T-cell (primary cell): ENCODE results near the gene TOP2A. TPM values are rescaled to one million over a fixed set of nuclear protein-coding genes. Genes with fewer than 3 reads are reported as not detected.
A peak's percentile ranks its signal among the peaks of the same experiment; 100 is the strongest.

Experiments
- ATAC-seq, 4 experiments: fragments of 200-7000 bp in 3 of 4; fragments of 150-1000 bp in 1 of 4; cut with Tn5 transposase; replicated peaks in 1 of 4; 1 replicate in 3 of 4; 2 replicates in 1 of 4; pipeline ENCODE4 v1.10.0; 2021; ENCODE audit warnings: moderate library complexity in 3 of 4, mild to moderate bottlenecking in 2 of 4, moderate number of reproducible peaks in 1 of 4
- CTCF ChIA-PET, 2 donors: fragments of 300-600 bp; sonication (Branson Sonifier 250); formaldehyde crosslinking; loops; one replicate each; lab custom pipeline; 2022; ENCODE audit warnings: antibody characterized with exemption in 2 of 2; lab: Charles Lee
- POLR2A ChIA-PET, 2 donors: fragments of 300-600 bp; sonication (Branson Sonifier 250); formaldehyde crosslinking; loops; one replicate each; lab custom pipeline; 2022; ENCODE audit warnings: antibody characterized with exemption in 2 of 2; lab: Charles Lee
- DNase-seq, 35 experiments: peaks; one replicate each; pipeline versions ENCODE4 v3.0.0 to v3.0.0-alpha.2; 2013 to 2023
- H3K27ac ChIP-seq: one replicate; pipeline ENCODE4 v1.5.1; 2013; ENCODE audit warnings: low read length
- H3K27me3 ChIP-seq, 2 experiments: replicated peaks in 1 of 2; 1 replicate in 1 of 2; 2 replicates in 1 of 2; pipeline versions ENCODE4 v1.6.1 to v1.7.0; 2013; ENCODE audit warnings: low read length in 1 of 2, mixed read lengths in 1 of 2; ENCODE audit not compliant: control insufficient read depth in 2 of 2, insufficient read depth in 2 of 2; ENCODE audit errors: extremely low read depth in 1 of 2
- H3K36me3 ChIP-seq, 2 donors: 1 replicate in 1 of 2; 2 replicates in 1 of 2; pipeline versions ENCODE4 v1.6.1 to v1.7.0; 2013; ENCODE audit warnings: low read length in 1 of 2; ENCODE audit not compliant: control insufficient read depth in 2 of 2, insufficient read depth in 1 of 2; ENCODE audit errors: extremely low read depth in 1 of 2
- H3K4me1 ChIP-seq, 2 experiments: 1 replicate in 1 of 2; 2 replicates in 1 of 2; pipeline versions ENCODE4 v1.6.1 to v1.7.0; 2013; ENCODE audit warnings: low read length in 2 of 2, mixed read lengths in 1 of 2; ENCODE audit not compliant: insufficient read depth in 2 of 2, control insufficient read depth in 1 of 2; ENCODE audit errors: extremely low read depth in 1 of 2
- H3K4me3 ChIP-seq, 2 donors: 1 replicate in 1 of 2; 2 replicates in 1 of 2; pipeline versions ENCODE4 v1.5.1 to v1.7.0; 2013; ENCODE audit warnings: mild to moderate bottlenecking in 2 of 2, low read length in 1 of 2, moderate library complexity in 1 of 2; ENCODE audit not compliant: control insufficient read depth in 1 of 2; ENCODE audit errors: extremely low read depth in 1 of 2
- H3K9me3 ChIP-seq: 2 replicates; pipeline ENCODE4 v1.7.0; 2013
- H3K27ac Mint-ChIP-seq, 2 donors: one replicate each; pipeline ENCODE4 v1.8.0; 2020 to 2021; ENCODE audit warnings: mild to moderate bottlenecking in 2 of 2, mixed read lengths in 2 of 2
- H3K27me3 Mint-ChIP-seq, 2 donors: one replicate each; pipeline ENCODE4 v1.8.0; 2021 to 2022; ENCODE audit warnings: mixed read lengths in 2 of 2
- H3K36me3 Mint-ChIP-seq: one replicate; pipeline ENCODE4 v1.8.0; 2021; ENCODE audit warnings: mixed read lengths
- H3K4me1 Mint-ChIP-seq, 3 donors: one replicate each; pipeline ENCODE4 v1.8.0; 2020 to 2022; ENCODE audit warnings: mixed read lengths in 3 of 3, mild to moderate bottlenecking in 1 of 3
- H3K4me3 Mint-ChIP-seq, 3 donors: one replicate each; pipeline ENCODE4 v1.8.0; 2020 to 2022; ENCODE audit warnings: mild to moderate bottlenecking in 3 of 3, mixed read lengths in 3 of 3, moderate library complexity in 3 of 3
- H3K9me3 Mint-ChIP-seq, 3 donors: one replicate each; pipeline ENCODE4 v1.8.0; 2020 to 2022; ENCODE audit warnings: mixed read lengths in 3 of 3
- WGBS: methylation state at CpG from one replicate; pipeline ENCODE4 v1.1.5; 2013; ENCODE audit warnings: missing lambda C conversion rate; ENCODE audit not compliant: insufficient coverage; 5-methylcytosine and 5-hydroxymethylcytosine counted together
- total RNA-seq, 35 experiments: library from RNA in 6 of 35; stranded (reverse) in 6 of 35; fragments of 120-200 nt in 1 of 35; gene quantifications; one replicate each; pipeline versions ENCODE4 v1.2.1 to v1.2.4 and lab custom pipeline; 2013 to 2026

TOP2A gene
- total RNA-seq, 5 donors from 2014 or later (not counting 1 experiment from before 2014, with no cell fraction given) = 2.3 to 4.2 (median 2.7) TPM

DNA sequence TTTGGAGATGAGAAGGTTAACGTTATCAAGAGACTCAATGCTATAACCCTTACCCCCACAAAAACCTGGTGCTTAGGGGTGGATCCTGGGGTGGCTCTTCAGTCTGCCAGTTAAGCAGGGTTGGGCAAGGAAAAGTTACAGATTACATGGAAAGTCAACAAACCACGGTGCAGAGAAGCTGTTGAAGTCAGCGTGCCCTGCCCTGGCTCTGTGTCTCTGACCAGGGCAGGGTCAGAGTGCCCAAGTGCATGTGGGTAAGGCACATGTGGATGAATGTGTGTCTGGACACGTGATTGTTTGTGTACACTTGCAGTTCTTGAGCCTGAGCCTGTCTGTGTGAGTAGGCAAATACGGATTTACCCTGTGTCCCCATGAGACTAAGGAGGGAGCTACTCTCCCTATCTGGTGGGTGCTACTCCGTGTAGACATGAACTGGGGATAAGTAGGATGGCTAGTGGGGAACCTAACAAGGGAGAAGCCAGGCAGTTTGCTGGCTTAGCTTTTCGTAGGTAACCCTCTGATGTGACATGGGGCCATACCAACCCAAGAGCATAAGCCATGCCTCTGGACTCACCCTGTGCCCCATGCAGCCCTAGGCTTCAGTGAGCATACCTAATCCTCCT is 31.1 kb upstream of the TOP2A start:
- Mint-ChIP-seq H3K9me3 (no peaks in the 10 kb centered on the region), H3K36me3 (no peaks in the 10 kb centered on the region), H3K4me3 (no peak overlapping the region), H3K27ac (no peak overlapping the region), H3K27me3 (peaks cover 3% of the 10 kb centered on the region in 2 donors), H3K4me1 (peaks cover 32 to 46% (median 37%) of the 10 kb centered on the region in 3 donors)
- peaks cover 0 to 4% of the 10 kb centered on the region in 2 donors for H3K36me3 ChIP-seq
- ChIA-PET CTCF (interaction anchor here in 1 of 2 donors (1.0 kb wide), 1 partner anchor 86 kb away, joined by 3 read pairs; no protein-coding TSS in a partner anchor), POLR2A (no interaction called here)
- H3K4me3 ChIP-seq = no peak overlapping the region
- no peak overlapping the region for H3K27ac ChIP-seq
- no peaks in the 10 kb centered on the region for H3K9me3 ChIP-seq
- WGBS = 78% methylated on average over 5 of the region's 7 CpGs
- H3K27me3 ChIP-seq = peaks cover 0 to 20% of the 10 kb centered on the region in 2 experiments
- H3K4me1 ChIP-seq = peaks cover 2 to 36% of the 10 kb centered on the region in 2 experiments
- ATAC-seq (no peak), DNase-seq (no peak)

DNA sequence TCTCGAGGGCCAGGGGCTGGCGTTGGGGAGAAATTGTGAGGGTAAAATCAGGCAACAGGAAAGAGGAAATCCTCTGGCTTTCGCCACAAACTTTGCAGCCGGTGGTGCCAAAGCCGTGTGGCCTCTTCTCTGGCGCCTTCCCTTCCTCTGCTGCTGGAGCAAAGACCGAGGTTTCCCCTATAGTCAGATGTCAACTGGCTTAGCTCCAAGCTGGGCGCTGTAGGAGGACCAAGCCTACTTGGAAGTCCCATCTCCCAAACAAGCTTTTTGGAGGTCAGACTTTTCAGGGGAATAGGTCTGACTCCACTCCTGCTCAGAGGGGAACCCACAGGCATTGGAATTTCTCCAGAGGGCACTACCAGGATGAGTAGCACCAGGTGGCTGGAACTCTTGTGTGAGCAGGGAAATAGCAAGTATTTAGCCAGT is 30.5 kb upstream of the TOP2A start:
- WGBS = 83% methylated on average over 1 of the region's 8 CpGs
- no peak for ATAC-seq
- no peaks in the 10 kb centered on the region for H3K9me3 ChIP-seq
- Mint-ChIP-seq H3K4me1 (peaks cover 32 to 47% (median 38%) of the 10 kb centered on the region in 3 donors), H3K27ac (no peak overlapping the region), H3K27me3 (peaks cover 3% of the 10 kb centered on the region in 2 donors), H3K9me3 (no peaks in the 10 kb centered on the region), H3K36me3 (no peaks in the 10 kb centered on the region), H3K4me3 (no peak overlapping the region)
- peaks cover 0 to 19% of the 10 kb centered on the region in 2 experiments for H3K27me3 ChIP-seq
- POLR2A ChIA-PET = no interaction called here
- peaks cover 2 to 37% of the 10 kb centered on the region in 2 experiments for H3K4me1 ChIP-seq
- H3K36me3 ChIP-seq = peaks cover 0 to under 1% of the 10 kb centered on the region in 2 donors
- H3K4me3 ChIP-seq = no peak overlapping the region
- CTCF ChIA-PET = interaction anchor here in 1 of 2 donors (1.0 kb wide), 1 partner anchor 86 kb away, joined by 3 read pairs; no protein-coding TSS in a partner anchor
- H3K27ac ChIP-seq = no peak overlapping the region
- DNase-seq = no peak

DNA sequence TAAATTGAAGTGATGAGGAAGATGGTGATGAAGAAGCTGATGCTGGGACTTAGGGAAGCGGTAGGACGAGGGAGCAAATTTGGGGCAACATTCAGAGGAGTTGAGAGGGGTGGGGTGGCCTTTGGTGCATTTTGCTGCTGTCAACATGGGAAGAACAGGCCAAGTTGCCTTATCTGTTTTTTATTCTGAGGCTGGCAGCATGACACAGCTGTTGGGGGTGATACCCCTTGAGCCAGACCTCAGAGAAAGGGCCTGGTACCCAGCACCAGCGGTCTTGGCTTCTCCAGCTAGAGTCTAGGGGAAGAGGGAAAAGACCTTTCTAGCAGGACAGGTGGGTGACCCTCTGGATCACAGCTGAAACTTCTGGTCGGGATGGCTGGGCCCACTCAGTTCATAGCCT is 30.1 kb upstream of the TOP2A start:
- ATAC-seq = no peak
- ChIA-PET POLR2A (interaction anchor here in 1 of 2 donors (0.6 kb wide), 1 partner anchor 317 kb away, joined by 4 read pairs; no protein-coding TSS in a partner anchor), CTCF (interaction anchor here in 1 of 2 donors (0.6 to 1.2 kb wide), 3 partner anchors 30 to 89 kb away, joined by 3 read pairs; partner anchors contain the start of gene TOP2A)
- peaks cover 3% of the 10 kb centered on the region in 2 donors for H3K27me3 Mint-ChIP-seq
- Histone ChIP-seq H3K36me3 (no peaks in the 10 kb centered on the region), H3K4me1 (peaks cover 2 to 41% of the 10 kb centered on the region in 2 experiments), H3K9me3 (no peaks in the 10 kb centered on the region), H3K27ac (no peak overlapping the region), H3K27me3 (peaks cover 0 to 23% of the 10 kb centered on the region in 2 experiments), H3K4me3 (no peak overlapping the region)
- peaks cover 32 to 47% (median 38%) of the 10 kb centered on the region in 3 donors for H3K4me1 Mint-ChIP-seq
- DNase-seq = no peak
- H3K4me3 Mint-ChIP-seq = no peak overlapping the region
- 83% methylated on average over 4 of the region's 4 CpGs for WGBS
- no peaks in the 10 kb centered on the region for H3K9me3 Mint-ChIP-seq
- H3K27ac Mint-ChIP-seq = peak overlapping the region in 1 of 2 donors; percentile 58
- no peaks in the 10 kb centered on the region for H3K36me3 Mint-ChIP-seq

DNA sequence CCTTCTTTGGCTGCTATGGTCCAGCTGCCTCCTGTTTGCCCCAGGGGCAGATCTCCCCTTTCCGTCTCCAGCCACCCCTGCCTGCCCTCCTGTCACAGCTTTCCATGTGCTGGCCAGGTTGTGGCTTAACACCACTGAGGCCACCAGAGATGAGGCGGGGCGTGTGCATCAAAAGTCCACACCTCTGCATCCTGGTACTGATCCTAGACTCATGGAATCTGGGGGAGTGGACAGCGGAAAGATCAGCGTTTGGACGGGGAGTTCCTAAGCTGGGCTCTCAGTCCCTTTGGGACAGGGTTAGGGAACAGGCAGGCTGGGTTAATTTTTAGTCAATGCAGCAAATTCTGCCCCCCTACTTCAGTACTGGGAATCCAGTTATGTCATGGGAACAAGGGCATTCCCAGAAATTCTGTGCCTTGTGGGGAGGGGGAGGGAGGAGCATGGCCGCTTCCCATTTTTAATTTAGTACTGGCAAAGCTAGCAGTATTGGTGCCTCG is 29.5 kb upstream of the TOP2A start:
- POLR2A ChIA-PET = interaction anchor here in 1 of 2 donors (0.6 kb wide), 1 partner anchor 317 kb away, joined by 4 read pairs; no protein-coding TSS in a partner anchor
- H3K9me3 ChIP-seq = no peaks in the 10 kb centered on the region
- ATAC-seq (no peak), DNase-seq (no peak)
- H3K27me3 ChIP-seq = peaks cover 0 to 29% of the 10 kb centered on the region in 2 experiments
- H3K4me3 Mint-ChIP-seq = no peak overlapping the region
- peaks cover under 1 to 3% of the 10 kb centered on the region in 2 donors for H3K27me3 Mint-ChIP-seq
- WGBS = 90% methylated on average over 3 of the region's 8 CpGs
- peaks cover 32 to 50% (median 38%) of the 10 kb centered on the region in 3 donors for H3K4me1 Mint-ChIP-seq
- H3K36me3 ChIP-seq = no peaks in the 10 kb centered on the region
- CTCF ChIA-PET = interaction anchor here in 1 of 2 donors (0.6 to 1.2 kb wide), 3 partner anchors 29 to 89 kb away, joined by 3 read pairs; partner anchors contain the start of gene TOP2A
- H3K4me1 ChIP-seq = peaks cover 2 to 44% of the 10 kb centered on the region in 2 experiments
- no peak overlapping the region for H3K27ac ChIP-seq
- H3K9me3 Mint-ChIP-seq = no peaks in the 10 kb centered on the region
- H3K4me3 ChIP-seq = no peak overlapping the region
- no peak overlapping the region for H3K27ac Mint-ChIP-seq
- H3K36me3 Mint-ChIP-seq = no peaks in the 10 kb centered on the region

DNA sequence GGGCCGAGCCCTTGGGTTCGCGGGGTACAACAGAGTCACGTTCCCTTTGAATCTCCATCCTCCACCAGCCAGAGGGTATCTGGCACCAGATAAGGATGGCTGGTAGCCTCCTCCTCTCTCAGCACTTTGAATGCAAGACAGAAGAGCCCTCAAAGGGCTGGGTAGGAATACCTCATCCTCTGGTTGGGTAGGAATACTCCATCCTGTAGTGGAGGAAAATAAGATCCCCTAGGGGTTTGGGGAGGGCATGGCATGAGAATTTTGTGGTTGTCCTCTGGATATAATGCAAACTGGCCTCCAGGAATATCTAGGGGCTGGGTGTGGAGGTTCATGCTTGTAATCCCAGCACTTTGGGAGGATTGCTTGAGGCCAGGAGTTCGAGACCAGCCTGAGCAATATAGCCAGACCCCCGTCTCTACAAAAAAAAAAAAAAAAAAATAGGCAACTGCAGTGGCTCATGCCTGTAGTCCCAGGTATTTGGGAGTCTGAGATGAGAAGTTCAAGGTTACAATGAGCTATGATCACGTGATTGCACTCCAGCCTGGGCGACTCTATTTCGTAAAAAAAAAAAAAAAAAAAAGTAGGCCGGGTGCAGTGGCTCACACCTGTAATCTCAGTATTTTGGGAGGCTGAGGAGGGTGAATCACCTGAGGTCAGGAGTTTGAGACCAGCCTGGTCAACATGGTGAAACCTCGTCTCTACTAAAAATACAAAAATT is 28.2 kb upstream of the TOP2A start:
- no peak for DNase-seq
- H3K9me3 ChIP-seq = no peaks in the 10 kb centered on the region
- H3K4me3 ChIP-seq = no peak overlapping the region
- H3K27ac ChIP-seq = no peak overlapping the region
- 100% methylated on average over 3 of the region's 11 CpGs for WGBS
- no peaks in the 10 kb centered on the region for H3K36me3 Mint-ChIP-seq
- H3K27me3 Mint-ChIP-seq = peaks cover 0 to 3% of the 10 kb centered on the region in 2 donors
- no peaks in the 10 kb centered on the region for H3K9me3 Mint-ChIP-seq
- H3K27ac Mint-ChIP-seq = peak overlapping the region in 1 of 2 donors; percentile 63
- peak overlapping the region; percentile 21 to 77 (median 63) for H3K4me3 Mint-ChIP-seq
- H3K4me1 ChIP-seq = peaks cover 2 to 44% of the 10 kb centered on the region in 2 experiments
- peaks cover 35 to 53% (median 38%) of the 10 kb centered on the region in 3 donors for H3K4me1 Mint-ChIP-seq
- ChIA-PET POLR2A (interaction anchor here in 1 of 2 donors (0.6 kb wide), 1 partner anchor 922 kb away, joined by 3 read pairs; no protein-coding TSS in a partner anchor), CTCF (interaction anchor here in 1 of 2 donors (0.6 to 0.7 kb wide), 2 partner anchors 453 to 1732 kb away, joined by 3 read pairs; no protein-coding TSS in a partner anchor)
- peaks cover 0 to 26% of the 10 kb centered on the region in 2 experiments for H3K27me3 ChIP-seq
- no peaks in the 10 kb centered on the region for H3K36me3 ChIP-seq
- ATAC-seq = no peak
